ENCODE data around the gene GSE1. TPM values are rescaled to one million over a fixed set of nuclear protein-coding genes. Genes with fewer than 3 reads are reported as not detected.

GSE1 gene
- total and polyA plus RNA-seq, 9 of the 15 experiments (the other 6 are each of a cell fraction or from before 2014, with no cell fraction given): 12.2 to 244 (median 57.9) TPM

GRCh38 chr16:85616607-85617321 is 3.6 kb downstream of the GSE1 start (continued):
- TF ChIP-seq, protein P1, sequence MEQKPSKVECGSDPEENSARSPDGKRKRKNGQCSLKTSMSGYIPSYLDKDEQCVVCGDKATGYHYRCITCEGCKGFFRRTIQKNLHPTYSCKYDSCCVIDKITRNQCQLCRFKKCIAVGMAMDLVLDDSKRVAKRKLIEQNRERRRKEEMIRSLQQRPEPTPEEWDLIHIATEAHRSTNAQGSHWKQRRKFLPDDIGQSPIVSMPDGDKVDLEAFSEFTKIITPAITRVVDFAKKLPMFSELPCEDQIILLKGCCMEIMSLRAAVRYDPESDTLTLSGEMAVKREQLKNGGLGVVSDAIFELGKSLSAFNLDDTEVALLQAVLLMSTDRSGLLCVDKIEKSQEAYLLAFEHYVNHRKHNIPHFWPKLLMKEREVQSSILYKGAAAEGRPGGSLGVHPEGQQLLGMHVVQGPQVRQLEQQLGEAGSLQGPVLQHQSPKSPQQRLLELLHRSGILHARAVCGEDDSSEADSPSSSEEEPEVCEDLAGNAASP (IDR thresholded peaks at IDR 0.05): no peak
- TF ChIP-seq MECOM (CRISPR knock-in tag; IDR thresholded peaks at IDR 0.05): no peak
- peak; percentile 36 for TF ChIP-seq KDM5B (IDR thresholded peaks at IDR 0.05; ENCODE audit: insufficient replicate concordance, low read depth, low read length)
- peak; percentile 24; the same call in 1 of the 2 replicates for TF ChIP-seq NFE2 (IDR thresholded peaks at IDR 0.05; ENCODE audit: low read depth)
- peak; percentile 49 for TF ChIP-seq ZBED1 (IDR thresholded peaks at IDR 0.05)
- TF ChIP-seq SMC3 (conservative IDR thresholded peaks at IDR 0.05; ENCODE audit: insufficient read depth, low read depth, low read length): no peak
- TF ChIP-seq PKNOX1 (IDR thresholded peaks at IDR 0.05): peak; percentile 96
- peak; percentile 67 to 88 for TF ChIP-seq KDM1A (IDR thresholded peaks at IDR 0.05)
- TF ChIP-seq HMGN3 (IDR thresholded peaks at IDR 0.05; ENCODE audit: borderline replicate concordance, extremely low read depth, insufficient read length, low read depth, low read length): peak; percentile 63
- peak; percentile 71; the same call in 1 of the 2 replicates for TF ChIP-seq KLF16 (IDR thresholded peaks at IDR 0.05)
- TF ChIP-seq, protein P2, sequence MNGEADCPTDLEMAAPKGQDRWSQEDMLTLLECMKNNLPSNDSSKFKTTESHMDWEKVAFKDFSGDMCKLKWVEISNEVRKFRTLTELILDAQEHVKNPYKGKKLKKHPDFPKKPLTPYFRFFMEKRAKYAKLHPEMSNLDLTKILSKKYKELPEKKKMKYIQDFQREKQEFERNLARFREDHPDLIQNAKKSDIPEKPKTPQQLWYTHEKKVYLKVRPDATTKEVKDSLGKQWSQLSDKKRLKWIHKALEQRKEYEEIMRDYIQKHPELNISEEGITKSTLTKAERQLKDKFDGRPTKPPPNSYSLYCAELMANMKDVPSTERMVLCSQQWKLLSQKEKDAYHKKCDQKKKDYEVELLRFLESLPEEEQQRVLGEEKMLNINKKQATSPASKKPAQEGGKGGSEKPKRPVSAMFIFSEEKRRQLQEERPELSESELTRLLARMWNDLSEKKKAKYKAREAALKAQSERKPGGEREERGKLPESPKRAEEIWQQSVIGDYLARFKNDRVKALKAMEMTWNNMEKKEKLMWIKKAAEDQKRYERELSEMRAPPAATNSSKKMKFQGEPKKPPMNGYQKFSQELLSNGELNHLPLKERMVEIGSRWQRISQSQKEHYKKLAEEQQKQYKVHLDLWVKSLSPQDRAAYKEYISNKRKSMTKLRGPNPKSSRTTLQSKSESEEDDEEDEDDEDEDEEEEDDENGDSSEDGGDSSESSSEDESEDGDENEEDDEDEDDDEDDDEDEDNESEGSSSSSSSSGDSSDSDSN (IDR thresholded peaks at IDR 0.05; ENCODE audit: borderline replicate concordance in 1 of 2, low read depth in 2 of 2, low read length in 2 of 2): peak; percentile 38 to 81; a peak in 2 of 4 replicates
- TF ChIP-seq NUFIP1 (IDR thresholded peaks at IDR 0.05; ENCODE audit: partially characterized antibody): no peak
- TF ChIP-seq ELF2 (CRISPR knock-in tag; IDR thresholded peaks at IDR 0.05): peak; percentile 87
- peak; percentile 49; the same call in 1 of the 2 replicates for TF ChIP-seq SUPT5H (IDR thresholded peaks at IDR 0.05)
- TF ChIP-seq, protein P3, sequence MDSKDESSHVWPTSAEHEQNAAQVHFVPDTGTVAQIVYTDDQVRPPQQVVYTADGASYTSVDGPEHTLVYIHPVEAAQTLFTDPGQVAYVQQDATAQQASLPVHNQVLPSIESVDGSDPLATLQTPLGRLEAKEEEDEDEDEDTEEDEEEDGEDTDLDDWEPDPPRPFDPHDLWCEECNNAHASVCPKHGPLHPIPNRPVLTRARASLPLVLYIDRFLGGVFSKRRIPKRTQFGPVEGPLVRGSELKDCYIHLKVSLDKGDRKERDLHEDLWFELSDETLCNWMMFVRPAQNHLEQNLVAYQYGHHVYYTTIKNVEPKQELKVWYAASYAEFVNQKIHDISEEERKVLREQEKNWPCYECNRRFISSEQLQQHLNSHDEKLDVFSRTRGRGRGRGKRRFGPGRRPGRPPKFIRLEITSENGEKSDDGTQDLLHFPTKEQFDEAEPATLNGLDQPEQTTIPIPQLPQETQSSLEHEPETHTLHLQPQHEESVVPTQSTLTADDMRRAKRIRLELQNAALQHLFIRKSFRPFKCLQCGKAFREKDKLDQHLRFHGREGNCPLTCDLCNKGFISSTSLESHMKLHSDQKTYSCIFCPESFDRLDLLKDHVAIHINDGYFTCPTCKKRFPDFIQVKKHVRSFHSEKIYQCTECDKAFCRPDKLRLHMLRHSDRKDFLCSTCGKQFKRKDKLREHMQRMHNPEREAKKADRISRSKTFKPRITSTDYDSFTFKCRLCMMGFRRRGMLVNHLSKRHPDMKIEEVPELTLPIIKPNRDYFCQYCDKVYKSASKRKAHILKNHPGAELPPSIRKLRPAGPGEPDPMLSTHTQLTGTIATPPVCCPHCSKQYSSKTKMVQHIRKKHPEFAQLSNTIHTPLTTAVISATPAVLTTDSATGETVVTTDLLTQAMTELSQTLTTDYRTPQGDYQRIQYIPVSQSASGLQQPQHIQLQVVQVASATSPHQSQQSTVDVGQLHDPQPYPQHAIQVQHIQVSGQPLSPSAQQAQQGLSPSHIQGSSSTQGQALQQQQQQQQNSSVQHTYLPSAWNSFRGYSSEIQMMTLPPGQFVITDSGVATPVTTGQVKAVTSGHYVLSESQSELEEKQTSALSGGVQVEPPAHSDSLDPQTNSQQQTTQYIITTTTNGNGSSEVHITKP (IDR thresholded peaks at IDR 0.05; ENCODE audit: partially characterized antibody): peak; percentile 70
- peak; percentile 69; the same call in 1 of the 2 replicates for TF ChIP-seq LARP7 (IDR thresholded peaks at IDR 0.05)
- TF ChIP-seq POLR2G (IDR thresholded peaks at IDR 0.05; ENCODE audit: low read depth, low read length): peak; percentile 51
